DMS 273 (cell line): Measurements from ENCODE around the gene CATSPERD.
A peak's percentile ranks its signal among the peaks of the same experiment; 100 is the strongest.
"Not testable (repeated sequence)": the region's sequence is repeated elsewhere in the genome, so short reads cannot be mapped to it uniquely, and the experiment has no call there.

Experiments
- DNase-seq: peaks from one replicate; lab custom pipeline; 2025; ENCODE audit not compliant: unreplicated experiment; lab: John Stamatoyannopoulos, UW

CATSPERD gene

DNA sequence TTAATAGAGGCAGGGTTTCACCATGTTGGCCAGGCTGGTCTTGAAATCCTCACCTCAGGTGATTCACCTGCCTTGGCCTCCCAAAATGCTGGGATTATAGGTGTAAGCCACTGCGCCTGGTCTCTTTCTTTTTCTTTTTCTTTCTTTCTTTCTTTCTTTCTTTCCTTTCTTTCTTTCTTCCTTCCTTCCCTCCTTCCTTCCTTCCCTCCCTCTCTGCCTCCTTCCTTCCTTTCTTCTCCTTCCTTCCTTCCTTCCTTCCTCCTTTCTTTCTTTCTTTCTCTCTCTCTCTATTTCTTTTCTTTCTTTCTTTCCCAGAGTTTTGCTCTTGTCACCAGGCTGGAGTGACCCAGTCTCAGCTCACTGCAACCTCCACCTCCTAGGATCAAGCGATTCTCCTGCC is 12.7 kb downstream of the CATSPERD start:
- not testable (repeated sequence) for DNase-seq

DNA sequence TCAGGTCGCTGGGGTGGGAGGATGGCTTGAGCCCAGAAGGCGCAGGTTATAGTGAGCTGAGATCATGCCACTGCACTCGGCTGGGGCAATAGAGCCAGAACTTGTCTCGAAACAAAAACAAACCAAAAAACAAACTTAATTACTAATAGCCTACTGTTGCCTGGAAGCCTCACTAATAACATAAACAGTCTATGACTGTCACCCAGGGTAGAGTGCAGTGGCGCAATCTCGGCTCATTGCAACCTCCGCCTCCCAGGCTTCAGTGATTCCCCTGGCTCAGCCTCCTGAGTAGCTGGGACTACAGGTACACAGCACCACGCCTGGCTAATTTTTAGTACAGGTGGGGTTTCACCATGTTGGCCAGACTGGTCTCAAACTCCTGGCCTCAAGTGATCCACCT is 18.0 kb downstream of the CATSPERD start:
- no peak for DNase-seq

DNA sequence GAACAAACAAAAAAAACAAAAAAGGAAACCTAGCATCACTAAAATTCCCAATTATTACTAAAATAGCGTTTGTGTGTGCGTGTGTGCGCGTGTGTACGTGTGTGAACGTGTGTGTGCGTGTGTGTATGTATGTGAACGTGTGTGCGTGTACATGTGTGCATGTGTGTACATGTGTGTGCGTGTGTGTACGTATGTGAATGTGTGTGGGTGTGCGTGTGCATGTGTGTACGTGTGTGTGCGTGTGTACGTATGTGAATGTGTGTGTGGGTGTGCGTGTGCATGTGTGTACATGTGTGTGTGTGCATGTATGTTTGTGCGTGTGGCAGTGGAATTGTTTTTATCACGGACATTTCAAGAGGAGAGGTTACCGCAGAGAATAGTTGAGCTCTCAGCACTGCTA is 21.6 kb downstream of the CATSPERD start:
- DNase-seq, result no peak

DNA sequence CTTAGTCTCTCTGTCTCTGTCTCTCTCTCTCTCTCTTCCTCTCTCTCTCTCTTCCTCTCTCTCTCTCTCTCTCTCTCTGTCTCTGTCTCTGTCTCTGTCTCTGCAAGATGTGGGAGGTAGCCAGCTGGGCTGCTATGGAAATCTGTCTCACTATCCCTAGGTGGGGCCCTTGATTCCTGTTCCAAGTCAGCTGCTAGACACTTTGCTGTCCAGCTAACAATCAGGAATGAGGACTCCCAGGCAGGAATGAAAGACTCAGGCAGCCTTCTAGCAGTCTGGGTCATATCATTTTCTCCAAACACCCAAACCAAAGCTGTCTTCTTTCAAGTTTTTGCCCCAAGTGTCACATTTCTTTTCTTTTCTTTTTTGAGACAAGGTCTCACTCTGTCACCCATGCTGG is 23.2 kb downstream of the CATSPERD start:
- no peak for DNase-seq

DNA sequence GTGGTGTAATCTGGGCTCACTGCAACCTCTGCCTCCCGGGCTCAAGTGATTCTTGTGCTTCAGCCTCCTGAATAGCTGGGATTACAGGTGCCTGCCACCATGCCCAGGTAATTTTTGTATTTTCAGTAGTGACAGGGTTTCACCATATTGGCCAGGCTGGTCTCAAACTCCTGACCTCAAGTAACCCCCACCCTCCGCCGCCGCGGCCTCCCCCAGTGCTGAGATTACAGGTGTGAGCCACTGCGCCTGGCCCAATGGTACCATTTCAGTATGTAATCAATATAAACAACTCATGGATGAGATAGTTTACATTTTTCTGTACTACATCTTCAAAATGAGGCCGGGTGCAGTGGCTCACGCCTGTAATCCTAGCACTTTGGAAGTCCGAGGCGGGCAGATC is 24.6 kb downstream of the CATSPERD start:
- DNase-seq, result not testable (repeated sequence)

DNA sequence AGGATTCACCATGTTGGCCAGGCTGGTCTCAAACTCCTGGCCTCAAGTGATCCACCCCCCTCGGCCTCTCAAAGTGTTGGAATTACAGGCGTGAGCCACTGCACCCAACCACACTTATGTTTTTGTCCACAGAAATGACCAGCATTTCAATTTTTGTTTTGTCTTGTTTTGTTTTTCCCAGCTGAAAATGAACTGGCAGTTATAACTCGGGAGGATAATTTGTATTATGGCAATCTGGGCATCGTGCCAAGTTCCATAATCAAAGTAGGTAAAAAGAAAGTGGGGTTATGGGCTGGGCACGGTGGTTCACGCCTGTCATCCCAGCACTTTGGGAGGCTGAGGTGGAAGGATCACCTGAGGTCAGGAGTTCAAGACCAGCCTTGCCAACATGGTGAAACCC is 28.5 kb downstream of the CATSPERD start:
- DNase-seq, result peak; percentile 31

DNA sequence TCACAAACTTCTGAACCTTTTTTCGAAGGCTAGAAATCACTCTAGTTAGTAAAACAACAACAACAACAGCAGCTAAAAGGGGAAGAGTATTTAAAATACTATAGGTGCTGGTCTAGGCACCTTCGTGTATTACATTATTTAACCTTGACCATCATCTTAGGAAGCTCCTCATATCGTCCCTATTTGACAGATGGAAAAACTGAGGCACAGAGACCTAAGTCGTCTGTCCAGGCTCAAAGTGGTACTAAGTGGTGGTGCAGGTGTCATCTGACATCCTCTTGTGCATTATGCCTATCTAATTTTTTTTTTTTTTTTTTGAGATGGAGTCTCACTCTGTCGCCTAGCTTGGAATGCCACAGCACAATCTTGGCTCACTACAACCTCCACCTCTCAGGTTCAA is 29.1 kb downstream of the CATSPERD start:
- DNase-seq, result no peak

DNA sequence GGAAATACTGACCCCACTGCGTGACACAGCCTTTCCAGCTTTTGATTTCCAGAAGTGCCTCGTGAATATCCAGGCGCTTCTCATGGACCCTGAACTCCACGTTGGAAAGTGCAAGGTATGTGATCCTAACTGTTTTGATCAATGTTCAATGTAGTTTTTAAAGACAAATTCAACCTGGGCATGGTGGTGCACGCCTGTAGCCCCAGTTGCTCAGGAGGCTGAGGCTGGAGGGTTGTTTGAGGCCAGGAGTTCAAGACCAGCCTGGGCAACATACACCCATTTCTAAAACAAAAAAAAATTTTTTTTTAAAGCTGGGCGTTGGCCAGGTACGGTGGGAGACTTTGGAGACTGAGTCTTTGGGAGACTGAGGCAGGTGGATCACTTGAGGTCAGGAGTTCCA is 31.3 kb downstream of the CATSPERD start:
- DNase-seq, result no peak

DNA sequence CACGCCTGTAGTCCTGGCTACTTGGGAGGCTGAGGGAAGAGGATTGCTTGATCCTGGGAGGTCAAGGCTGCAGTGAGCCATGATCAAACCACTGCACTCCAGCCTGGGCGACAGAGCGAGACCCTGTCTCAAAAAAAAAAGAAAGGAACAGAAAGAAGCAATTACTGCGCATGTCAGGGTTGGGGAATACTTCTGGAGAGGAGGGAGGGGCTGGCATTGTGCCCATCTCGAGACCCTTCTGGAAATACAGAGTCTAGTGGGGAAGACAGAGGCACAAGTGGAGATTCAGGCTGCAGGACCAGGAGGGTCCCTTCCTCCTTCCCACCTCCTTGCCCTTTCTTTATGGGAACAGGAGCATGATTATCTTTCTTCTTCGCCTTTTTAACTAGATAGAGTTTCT is 33.3 kb downstream of the CATSPERD start:
- DNase-seq, result no peak

DNA sequence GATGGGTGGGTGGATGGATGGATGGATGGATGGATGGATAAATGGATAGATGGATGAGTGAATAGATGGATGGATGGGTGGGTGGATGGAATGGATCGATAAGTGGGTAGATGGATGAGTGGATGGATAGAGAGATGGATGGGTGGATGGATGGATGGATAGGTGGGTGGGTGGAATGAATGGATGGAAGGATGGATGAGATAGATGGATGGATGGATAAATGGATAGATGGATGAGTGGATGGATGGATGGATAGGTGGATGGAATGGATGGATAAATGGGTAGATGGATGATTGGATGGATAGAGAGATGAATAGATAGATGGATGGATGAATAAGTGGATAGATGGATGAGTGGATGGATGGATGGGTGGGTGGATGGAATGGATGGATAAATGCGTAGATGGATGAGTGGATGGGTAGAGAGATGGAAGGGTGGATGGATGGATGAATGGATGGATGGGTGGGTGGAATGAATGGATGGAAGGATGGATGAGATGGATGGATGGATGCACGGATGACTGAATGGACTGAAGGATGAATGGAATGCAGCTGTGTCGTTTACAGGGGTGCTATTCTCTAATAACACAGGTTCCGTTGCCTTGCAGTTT is 42.3 kb downstream of the CATSPERD start:
- DNase-seq, result no peak

DNA sequence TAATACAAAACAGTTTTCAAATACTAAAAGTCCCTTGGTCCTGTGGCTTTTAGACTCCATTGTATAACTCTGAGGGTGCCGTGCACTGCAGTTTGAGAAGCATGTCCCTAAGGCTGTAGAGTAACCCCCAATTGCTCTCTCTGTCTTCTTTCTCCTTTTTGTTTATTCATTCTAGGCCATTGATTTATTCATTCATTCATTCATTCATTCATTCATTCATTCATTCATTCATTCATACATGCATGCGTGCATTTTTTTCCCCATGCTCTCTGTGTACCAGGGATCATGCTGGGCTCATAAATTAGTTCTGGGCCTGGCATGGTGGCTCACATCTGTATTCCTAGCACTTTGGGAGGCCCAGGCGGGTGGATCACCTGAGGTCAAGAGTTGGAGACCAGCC is 44.8 kb downstream of the CATSPERD start:
- no peak for DNase-seq

DNA sequence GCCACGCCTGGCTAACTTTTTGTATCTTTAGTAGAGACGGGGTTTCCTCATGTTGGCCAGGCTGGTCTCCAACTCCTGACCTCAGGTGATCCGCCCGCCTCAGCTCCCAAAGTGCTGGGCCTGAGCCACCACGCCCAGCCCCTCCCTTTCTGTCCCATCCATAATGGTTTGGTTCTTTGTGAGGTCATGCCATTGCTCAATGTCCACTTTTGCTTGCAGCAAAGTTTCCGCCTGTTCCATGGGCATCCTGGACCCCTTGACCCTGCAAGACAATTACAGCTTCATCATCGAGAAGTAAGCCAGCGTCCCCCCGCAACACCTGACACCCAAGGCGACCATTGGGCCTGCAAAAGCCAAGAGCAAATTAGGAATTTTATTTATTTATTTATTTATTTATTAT is 47.5 kb downstream of the CATSPERD start:
- DNase-seq, result no peak

DNA sequence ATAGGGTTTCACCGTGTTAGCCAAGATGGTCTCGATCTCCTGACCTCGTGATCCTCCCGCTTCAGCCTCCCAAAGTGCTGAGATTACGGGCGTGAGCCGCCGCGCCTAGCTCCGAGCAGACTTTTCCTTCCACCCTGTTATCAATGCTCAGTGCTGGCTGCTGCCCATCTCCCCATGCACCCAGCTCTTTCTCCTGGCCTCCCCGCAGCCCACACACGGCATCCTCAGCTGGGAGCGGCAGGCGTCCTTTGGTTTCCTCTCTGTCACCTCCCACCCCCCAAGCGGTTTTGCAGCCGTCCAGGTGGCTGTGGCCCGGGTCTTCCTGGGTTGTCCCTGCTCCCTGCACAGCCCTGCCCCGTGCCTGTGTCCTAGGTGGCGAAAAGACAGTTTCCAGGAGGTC is 52.0 kb downstream of the CATSPERD start:
- no peak for DNase-seq

DNA sequence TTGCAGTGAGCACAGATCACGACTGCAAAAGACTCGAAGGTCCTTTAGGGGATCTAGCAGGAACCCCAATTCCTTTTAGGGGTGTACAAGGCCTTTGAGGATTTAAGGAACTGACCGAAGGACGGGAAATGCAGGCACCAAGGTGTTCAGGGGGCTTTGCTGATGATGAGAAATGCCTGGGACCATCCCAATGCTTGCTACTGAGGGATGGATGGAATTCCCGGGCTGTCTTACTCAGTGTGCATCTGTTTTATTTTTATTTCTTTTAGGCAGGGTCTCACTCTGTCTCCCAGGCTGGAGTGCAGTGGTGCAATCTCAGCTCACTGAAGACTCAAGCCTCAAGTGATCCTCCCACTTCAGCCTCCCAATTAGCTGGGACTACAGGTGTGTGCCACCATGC is 52.8 kb downstream of the CATSPERD start:
- DNase-seq, result no peak

DNA sequence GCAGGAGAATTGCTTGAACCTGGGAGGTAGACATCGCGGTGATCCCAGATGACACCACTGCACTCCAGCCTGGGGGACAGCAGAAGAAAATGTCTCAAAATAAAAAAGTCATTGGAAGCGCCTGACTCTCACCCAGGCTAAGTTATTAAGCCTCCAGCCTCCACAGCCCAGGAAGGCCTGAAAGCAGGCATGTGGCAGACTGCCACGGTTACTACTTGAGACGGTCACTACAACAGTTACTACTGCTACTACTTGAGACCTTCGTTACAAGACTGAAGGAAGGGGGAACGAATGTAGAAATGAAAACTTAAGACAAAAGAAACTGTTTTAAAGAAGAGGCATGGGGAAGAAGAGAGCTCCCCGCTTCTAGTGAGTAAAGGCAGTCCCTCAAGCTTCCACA is 54.5 kb downstream of the CATSPERD start:
- DNase-seq, result no peak

DNA sequence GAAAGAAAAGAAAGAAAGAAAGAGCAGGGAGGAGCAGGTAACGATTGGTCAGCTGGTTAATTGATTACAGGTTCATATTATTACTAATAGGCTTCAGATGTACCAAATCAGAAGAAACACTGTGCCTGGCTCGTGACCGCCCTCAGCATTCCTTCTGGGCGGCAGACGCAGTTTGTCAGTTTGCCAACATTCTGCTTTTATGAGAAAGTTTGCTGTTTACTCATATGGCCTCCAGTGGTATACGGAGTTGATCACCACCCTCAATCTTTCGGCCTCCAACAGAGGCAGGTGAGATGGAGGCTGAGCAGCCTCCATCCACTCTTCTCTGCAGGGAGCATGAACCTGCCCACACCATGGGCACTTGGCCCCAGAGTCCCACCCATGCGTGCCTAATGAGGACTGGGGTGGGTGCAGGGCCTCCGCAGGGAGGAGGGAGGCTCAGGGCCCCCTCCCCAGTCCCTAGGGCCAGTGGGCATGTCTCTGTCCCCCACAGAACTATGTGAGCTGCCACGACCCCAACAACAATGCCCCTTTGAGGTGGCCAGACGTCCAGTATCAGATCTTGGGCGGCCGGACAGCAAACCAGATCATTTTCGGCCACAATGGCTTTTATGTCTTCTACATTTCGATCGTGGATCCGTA is 55.4 kb downstream of the CATSPERD start:
- no peak for DNase-seq

DNA sequence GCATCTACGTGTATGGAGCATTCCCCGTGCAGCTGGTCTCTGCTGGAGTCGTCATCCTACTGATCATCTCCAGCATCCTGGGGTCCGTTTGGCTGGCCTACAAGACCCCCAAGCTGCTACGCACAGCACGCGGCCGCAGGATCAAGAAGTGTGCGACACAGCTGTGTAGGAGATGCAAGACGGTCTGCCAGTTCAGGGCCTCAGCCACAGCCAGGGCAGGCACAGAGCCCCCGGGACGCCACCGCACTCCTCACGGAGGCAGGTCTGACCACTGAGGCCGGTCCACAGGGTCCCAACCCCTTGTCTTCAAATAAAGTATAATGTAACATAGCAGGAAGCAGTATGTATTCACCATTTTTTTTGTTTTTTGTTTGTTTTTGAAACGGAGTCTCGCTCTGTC is 58.0 kb downstream of the CATSPERD start:
- no peak for DNase-seq

DNA sequence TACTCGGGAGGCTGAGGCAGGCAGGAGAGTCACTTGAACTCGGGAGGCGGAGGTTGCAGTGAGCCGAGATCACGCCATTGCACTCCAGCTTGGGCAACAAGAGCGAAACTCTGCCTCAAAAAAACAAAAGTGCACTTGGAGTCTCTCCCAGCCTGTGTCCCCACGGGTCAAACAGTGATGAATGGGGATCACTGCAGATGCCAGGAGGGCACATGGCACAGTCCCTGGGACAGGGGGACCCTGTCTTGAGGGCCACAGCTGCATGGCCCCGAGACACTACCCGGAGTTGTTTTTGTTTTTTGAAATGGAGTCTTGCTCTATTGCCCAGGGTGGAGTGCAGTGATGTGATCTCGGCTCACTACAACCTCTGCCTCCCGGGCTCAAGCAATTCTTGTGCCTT is 60.5 kb downstream of the CATSPERD start:
- not testable (repeated sequence) for DNase-seq

DNA sequence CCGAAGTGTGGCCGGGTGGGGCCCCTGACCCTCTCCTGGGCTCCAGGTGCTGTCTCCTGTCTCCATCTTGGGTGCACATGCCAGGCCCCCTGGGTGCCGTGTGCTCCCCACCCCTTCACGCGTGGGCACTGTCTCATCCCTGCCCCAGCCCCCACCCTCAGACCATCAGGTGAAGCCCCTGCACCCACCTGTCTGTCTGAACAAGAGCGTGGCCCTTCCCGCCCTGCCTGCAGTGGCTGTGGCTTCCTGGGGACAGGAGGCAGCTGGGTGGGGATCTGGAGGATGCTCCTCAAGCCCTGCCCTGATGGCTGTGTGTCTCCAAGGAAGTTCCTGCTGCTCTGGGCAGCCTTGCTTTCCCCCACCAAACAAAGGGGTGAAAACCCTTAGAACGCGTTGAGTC is 61.9 kb downstream of the CATSPERD start:
- no peak for DNase-seq

DNA sequence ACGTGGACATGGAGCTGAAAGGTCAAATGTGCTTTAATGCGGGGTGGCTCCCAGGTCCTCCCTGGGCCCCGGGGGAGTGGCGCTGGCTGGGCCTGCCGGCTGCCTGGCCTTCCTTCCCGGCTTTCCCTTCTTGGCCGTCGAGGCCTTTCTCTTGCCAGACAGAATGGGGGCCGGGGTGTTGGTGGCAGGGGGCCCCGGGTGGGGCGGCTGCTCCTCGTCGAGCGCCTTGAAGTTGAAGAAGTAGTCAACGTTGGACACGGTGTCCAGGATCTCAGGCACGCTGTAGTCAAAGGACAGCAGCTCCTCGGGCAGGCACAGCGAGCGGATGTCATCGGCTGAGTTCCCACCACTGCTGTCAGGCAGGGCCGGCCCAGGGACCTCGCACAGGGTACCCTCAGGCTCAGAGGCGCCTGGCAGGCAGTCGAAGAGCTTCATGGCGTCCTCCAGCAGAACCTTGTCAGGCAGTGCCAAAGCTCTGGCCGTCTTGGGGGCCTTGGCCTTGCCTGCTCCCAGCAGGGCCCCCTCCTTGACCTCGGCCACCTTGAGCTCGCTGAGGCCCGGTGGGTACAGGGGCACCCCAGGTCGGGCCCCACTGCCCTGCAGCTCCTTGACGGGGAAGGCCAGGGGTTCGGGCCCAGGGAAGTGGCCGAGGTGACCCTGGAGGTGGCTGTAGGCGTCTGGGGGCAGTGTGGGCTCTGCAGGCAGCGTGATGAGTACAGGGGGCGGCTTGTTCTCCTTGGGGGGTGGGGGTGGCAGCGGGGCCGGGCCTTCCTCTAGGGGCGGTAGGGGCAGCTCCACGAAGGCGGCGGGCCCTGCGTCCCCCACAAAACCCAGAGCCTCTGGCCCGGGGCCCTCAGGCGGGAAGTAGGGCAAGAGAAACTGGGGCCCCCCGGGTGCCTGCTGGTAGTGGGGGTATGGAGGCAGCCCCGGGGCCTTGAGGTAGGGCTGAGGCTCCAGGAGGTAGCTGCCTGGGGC is 62.8 kb downstream of the CATSPERD start:
- DNase-seq, result no peak

DNA sequence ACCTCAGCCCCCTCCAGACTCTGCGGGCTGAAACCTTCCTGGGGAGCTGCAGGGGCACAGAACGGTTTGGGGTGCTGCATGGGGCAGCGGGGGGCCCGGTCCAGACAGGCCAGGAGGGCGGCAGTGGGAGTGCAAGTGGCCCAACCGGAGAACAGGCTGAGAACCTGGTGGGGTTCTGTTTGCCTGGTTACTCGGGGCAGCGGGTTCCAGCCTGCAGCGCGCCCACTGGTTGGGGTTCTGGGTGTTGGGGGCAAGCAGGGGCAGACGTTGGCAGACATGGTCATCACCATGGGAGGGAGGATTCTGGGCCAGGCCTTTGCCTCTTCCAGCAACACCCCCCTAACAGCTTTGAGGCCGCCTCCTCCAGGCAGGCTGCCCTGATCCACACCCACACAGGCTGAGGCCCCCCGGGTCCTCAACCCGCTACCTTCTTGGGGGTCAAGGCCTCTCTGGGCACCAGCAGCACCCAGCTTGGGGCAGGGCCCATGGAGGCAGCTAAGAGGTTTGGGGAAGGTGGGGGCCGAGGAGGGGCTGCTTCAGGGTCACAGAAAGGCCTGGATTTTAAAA is 64.2 kb downstream of the CATSPERD start, which contains the start of gene PRR22:
Gene PRR22 (minus strand): TSS at position 166 of the 567 bp plus-strand sequence. CDS start 86 bp downstream, at position 80.
- DNase-seq, result no peak

DNA sequence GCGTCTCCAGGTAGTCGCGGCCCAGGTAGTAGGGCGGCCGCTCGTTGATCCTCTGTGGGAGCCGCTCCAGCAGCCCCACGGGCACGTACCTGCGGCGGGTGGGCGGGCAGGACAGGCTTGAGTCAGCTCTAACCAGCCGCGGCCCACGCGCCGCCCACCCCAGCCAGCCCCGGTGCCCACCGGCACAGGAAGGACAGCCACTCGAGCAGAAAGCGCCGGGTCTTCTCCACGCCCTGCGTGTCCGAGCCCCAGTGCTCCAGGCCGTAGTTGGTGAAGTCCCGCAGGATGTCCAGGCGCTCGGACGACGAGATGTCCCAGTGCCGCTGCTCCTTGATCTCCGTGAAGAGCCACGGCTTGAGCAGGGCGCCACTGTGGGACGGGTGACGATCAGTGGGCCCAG is 65.0 kb downstream of the CATSPERD start:
- no peak for DNase-seq
